ENCODE data around the gene GOLGB1. TPM values are rescaled to one million over a fixed set of nuclear protein-coding genes. Genes with fewer than 3 reads are reported as not detected.

Gene GOLGB1
- total and polyA plus RNA-seq, 2 of the 4 experiments (the other 2 are of a cell fraction): 13.3 to 30.3 TPM

- H3K4me2 ChIP-seq (ENCODE audit: low read depth, low read length): no peak overlapping the region
- no peak overlapping the region for H4K8ac ChIP-seq (ENCODE audit: low read depth in 2 of 2, low read length in 2 of 2)
- no peak overlapping the region for H2BK20ac ChIP-seq (ENCODE audit: low read depth, low read length)
- H3K4ac ChIP-seq (ENCODE audit: low read depth, low read length): no peak overlapping the region
- H2BK5ac ChIP-seq (ENCODE audit: low read depth, low read length, poor library complexity, severe bottlenecking): no peak overlapping the region
- no peak overlapping the region for H2AK9ac ChIP-seq (replicated peaks; ENCODE audit: low read depth, low read length, poor library complexity)
- no peak overlapping the region for H4K5ac ChIP-seq (ENCODE audit: low read depth, low read length)
- ATAC-seq (ENCODE audit: low read depth): no peak
- H3K18ac ChIP-seq (ENCODE audit: low read depth, low read length): no peak overlapping the region
- H3K9me3 ChIP-seq (ENCODE audit: control insufficient read depth, insufficient read depth, low read length): no peaks in the 10 kb centered on the region
- H3K27me3 ChIP-seq (ENCODE audit: control insufficient read depth, insufficient read depth, low read length): peaks cover 3% of the 10 kb centered on the region
- H2AFZ ChIP-seq (replicated peaks; ENCODE audit: low read length, poor library complexity): no peak overlapping the region
- no peak overlapping the region for H3K27ac ChIP-seq (ENCODE audit: insufficient read depth, low read length)
- no peak overlapping the region for H2AK5ac ChIP-seq (ENCODE audit: low read depth, low read length)
- no peak overlapping the region for H3K9ac ChIP-seq (ENCODE audit: low read depth, low read length)
- no peaks in the 10 kb centered on the region for H3K9me1 ChIP-seq (ENCODE audit: insufficient read depth, low read length)
- no peak overlapping the region for H4K91ac ChIP-seq (ENCODE audit: insufficient read depth, low read depth, low read length)
- 0% methylated on average over 1 of the region's 4 CpGs; no CpG with 5 or more reads in 1 of the 2 experiments for WGBS, 2 experiments (ENCODE audit: extremely low coverage in 2 of 2, insufficient read length in 1 of 2)
- no peak overlapping the region for H2BK120ac ChIP-seq (ENCODE audit: low read depth, low read length)
- in situ Hi-C loops (cut with MboI; ENCODE audit: low sequenced_read_pairs) (no loop called here), intact Hi-C loops (cut with micrococcal nuclease) (no loop called here), dilution Hi-C loops (cut with HindIII; ENCODE audit: low sequenced_read_pairs, unreplicated experiment) (no loop called here)
- H3K36me3 ChIP-seq (ENCODE audit: control insufficient read depth, insufficient read depth, low read length): no peaks in the 10 kb centered on the region
- DNase-seq: no peak
- TF ChIP-seq POLR2A (IDR thresholded peaks at IDR 0.05; ENCODE audit: low read depth, low read length) (no peak), CHD1 (IDR thresholded peaks at IDR 0.05; ENCODE audit: low read depth, low read length) (no peak), USF2 (IDR thresholded peaks at IDR 0.05; ENCODE audit: low read depth, low read length) (no peak), BHLHE40 (IDR thresholded peaks at IDR 0.05; ENCODE audit: low read depth, low read length) (no peak), RAD21 (IDR thresholded peaks at IDR 0.05; ENCODE audit: low read length) (no peak), RCOR1 (IDR thresholded peaks at IDR 0.05; ENCODE audit: insufficient replicate concordance, low read length) (no peak), MAZ (IDR thresholded peaks at IDR 0.05; ENCODE audit: borderline replicate concordance, low read depth, low read length) (no peak), NFE2L2 (IDR thresholded peaks at IDR 0.05; ENCODE audit: low read depth, low read length) (no peak), FOS (IDR thresholded peaks at IDR 0.05; ENCODE audit: low read depth, low read length) (no peak), MAFK (IDR thresholded peaks at IDR 0.05; ENCODE audit: low read depth, low read length) (no peak), CEBPB (IDR thresholded peaks at IDR 0.05; ENCODE audit: low read depth, low read length) (no peak), RFX5 (IDR thresholded peaks at IDR 0.05; ENCODE audit: low read depth, low read length) (no peak), MXI1 (IDR thresholded peaks at IDR 0.05; ENCODE audit: borderline replicate concordance, low read depth, low read length) (no peak), SMC3 (IDR thresholded peaks at IDR 0.05; ENCODE audit: low read depth, low read length) (no peak)
- TF ChIP-seq, protein P1, sequence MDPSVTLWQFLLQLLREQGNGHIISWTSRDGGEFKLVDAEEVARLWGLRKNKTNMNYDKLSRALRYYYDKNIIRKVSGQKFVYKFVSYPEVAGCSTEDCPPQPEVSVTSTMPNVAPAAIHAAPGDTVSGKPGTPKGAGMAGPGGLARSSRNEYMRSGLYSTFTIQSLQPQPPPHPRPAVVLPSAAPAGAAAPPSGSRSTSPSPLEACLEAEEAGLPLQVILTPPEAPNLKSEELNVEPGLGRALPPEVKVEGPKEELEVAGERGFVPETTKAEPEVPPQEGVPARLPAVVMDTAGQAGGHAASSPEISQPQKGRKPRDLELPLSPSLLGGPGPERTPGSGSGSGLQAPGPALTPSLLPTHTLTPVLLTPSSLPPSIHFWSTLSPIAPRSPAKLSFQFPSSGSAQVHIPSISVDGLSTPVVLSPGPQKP (IDR thresholded peaks at IDR 0.05; ENCODE audit: borderline replicate concordance, low read depth, low read length): no peak
- TF ChIP-seq, protein P2, sequence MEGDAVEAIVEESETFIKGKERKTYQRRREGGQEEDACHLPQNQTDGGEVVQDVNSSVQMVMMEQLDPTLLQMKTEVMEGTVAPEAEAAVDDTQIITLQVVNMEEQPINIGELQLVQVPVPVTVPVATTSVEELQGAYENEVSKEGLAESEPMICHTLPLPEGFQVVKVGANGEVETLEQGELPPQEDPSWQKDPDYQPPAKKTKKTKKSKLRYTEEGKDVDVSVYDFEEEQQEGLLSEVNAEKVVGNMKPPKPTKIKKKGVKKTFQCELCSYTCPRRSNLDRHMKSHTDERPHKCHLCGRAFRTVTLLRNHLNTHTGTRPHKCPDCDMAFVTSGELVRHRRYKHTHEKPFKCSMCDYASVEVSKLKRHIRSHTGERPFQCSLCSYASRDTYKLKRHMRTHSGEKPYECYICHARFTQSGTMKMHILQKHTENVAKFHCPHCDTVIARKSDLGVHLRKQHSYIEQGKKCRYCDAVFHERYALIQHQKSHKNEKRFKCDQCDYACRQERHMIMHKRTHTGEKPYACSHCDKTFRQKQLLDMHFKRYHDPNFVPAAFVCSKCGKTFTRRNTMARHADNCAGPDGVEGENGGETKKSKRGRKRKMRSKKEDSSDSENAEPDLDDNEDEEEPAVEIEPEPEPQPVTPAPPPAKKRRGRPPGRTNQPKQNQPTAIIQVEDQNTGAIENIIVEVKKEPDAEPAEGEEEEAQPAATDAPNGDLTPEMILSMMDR (conservative IDR thresholded peaks at IDR 0.05; ENCODE audit: low read depth, low read length): no peak
- POLR2A ChIA-PET (ENCODE audit: unreplicated experiment): no interaction called here
- no peak overlapping the region for H3K4me3 ChIP-seq (ENCODE audit: insufficient read depth, low read depth, low read length)
- no TSS peak for BruUV-seq (replicated peaks)
- no peak overlapping the region for H2BK15ac ChIP-seq (ENCODE audit: low read depth, low read length)
- no peaks in the 10 kb centered on the region for H3K79me1 ChIP-seq (ENCODE audit: low read depth in 1 of 2, low read length in 2 of 2)
- H3K14ac ChIP-seq (replicated peaks; ENCODE audit: low read depth, low read length): no peak overlapping the region
- no peaks in the 10 kb centered on the region for H4K20me1 ChIP-seq (ENCODE audit: insufficient read depth, low read length)
- CTCF ChIA-PET: no interaction called here
- no peaks in the 10 kb centered on the region for H3K4me1 ChIP-seq (ENCODE audit: control insufficient read depth, insufficient read depth, low read length)
- no peak overlapping the region for H3K56ac ChIP-seq (ENCODE audit: extremely low read depth, insufficient read depth, low read length)
- no peak overlapping the region for H3K23ac ChIP-seq (ENCODE audit: low read depth, low read length)
Observed at GRCh38 chr3:121757087-121757811, 7.7 kb upstream of the GOLGB1 start.
